T47D (cell line): ENCODE data around the gene TBC1D4.

Source experiments
- DNase-seq, 2 experiments: peaks; one replicate each; pipeline versions ENCODE4 v3.0.0 to v3.0.0-alpha.2; 2011 to 2012; ENCODE audit warnings: low read depth in 1 of 2, low spot score in 1 of 2
- JUND ChIP-seq: IDR thresholded peaks from 2 replicates; pipeline ENCODE4 v1.6.1; 2012; ENCODE audit warnings: low read depth
- in situ Hi-C: cut with HindIII; loops from 2 replicates; pipeline ENCODE4 v1.10.0; 2016; ENCODE audit warnings: low sequenced_read_pairs, low pct_unique_long_range_greater_than_20kb

The TBC1D4 gene

DNA sequence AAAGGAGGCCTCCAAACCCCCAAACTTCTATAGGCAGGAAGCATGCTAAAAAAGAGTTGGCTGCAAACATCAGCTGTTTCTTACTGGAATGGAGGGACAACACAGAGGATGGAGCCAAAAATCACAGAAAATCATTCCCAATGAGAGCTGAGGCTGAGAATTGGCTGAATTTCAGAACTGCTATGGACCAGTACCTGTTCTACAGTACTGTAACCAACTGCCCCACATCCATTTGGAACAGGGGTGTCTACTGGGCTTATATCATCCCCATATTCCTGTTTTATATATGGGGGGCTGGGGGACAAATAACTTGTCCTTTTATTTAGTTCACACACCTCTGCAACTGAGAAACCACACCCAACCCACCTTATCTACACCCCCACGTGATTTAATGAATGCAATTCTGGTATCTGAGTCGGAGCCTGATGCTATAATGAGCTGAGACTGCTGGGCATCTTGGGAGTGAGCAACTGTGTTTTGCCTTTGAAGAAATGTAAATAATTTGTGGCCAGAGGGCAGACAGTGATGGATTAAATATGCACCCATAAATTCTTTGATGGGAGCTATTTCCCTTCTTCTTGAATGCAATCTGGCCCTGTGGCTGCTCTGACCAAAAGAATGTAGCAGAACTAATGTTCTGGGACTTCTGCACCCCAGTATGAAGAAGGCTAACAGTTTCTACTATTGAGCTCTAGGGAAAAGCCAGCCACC lies 82.6 kb downstream of the TBC1D4 start:
- no peak for DNase-seq
- in situ Hi-C loops: no loop called here
- no peak for TF ChIP-seq JUND

DNA sequence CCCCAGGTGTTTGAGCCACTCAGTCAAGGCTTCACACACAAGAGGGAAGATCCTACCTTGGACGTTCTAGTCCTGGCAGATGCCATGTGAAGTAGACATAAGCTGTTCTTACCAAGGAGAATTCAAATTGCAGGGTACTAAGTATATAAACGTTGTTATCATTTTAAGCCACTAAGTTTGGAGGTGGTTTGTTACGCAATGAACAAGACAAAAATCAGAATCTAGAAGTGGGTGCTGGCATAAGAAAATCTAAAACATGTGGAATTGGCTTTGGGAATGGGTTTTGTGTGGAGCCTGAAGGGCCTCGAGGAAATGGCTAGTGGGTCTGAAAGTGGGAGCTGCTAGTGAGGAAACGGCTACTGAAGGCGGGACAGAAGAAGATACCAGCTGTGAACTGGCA lies 83.9 kb downstream of the TBC1D4 start:
- in situ Hi-C loops: no loop called here
- TF ChIP-seq JUND: no peak
- DNase-seq: no peak

DNA sequence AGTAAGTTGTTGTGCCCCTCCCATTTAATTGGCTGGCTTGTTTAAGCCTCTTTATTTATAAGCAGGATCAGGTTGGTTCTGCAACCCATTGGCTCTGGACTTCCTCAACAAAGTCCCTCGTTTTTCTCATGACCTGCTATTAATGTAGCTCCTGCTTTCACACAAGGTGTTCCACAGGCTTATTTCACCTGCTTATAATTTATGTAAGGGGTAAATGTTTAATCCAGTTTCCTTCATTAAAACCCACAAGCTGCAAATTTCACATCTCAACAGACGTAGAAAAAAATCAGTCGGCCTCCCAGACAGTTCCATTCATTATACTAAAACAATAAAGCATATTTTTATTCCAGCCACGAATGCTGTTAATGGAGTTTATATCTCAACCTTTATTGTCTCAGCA lies 86.1 kb downstream of the TBC1D4 start:
- in situ Hi-C loops: no loop called here
- DNase-seq: no peak
- no peak for TF ChIP-seq JUND

DNA sequence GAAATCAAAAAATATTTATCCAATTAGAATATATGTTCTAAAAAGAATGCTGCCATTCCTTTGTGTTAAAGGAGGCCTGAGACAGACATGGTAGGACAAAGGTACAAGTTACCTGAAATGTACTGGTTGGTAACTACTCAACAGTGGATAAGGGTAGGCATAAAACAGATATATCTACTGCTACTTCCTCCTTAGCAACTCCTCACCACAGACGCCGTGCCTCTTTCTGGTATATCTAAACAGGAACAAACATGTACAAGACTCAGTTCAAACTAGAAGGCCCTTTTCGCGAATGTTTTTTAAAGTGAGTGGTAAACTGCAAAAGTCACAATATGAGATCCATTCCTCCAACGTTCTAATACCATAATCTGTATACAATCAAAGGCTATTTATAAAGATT lies 86.9 kb downstream of the TBC1D4 start:
- in situ Hi-C loops: no loop called here
- DNase-seq: no peak
- no peak for TF ChIP-seq JUND

DNA sequence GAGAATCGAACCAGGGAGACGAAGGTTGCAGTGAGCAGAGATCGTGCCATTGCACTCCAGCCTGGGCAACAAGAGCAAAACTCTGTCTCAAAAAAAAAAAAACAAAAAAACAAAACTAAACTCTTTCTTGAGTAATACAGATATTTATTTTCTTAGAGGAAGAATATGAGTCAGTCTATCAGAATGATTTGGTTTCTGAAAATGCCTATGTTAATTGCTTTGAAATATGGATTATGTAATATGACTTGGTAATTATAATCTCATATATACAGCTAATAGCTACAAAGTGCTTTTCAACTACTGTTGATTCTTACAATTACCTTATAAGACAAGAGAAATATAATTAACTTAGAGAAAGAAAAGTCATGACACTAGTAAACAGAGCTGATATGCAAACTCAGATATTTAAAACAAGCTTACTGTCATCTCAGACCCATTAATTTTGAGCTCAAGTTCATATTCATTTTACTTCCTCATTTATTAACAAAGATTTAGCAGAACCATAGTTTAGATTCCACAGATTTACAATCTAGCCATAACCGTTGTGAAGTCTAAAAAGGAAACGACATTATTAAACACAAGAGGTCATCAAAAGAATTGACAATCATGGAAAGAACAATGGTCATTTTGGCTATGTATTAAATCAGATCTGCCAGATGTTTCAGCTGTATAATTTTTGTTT lies 88.0 kb downstream of the TBC1D4 start:
- no peak for TF ChIP-seq JUND
- no peak for DNase-seq
- in situ Hi-C loops: no loop called here

DNA sequence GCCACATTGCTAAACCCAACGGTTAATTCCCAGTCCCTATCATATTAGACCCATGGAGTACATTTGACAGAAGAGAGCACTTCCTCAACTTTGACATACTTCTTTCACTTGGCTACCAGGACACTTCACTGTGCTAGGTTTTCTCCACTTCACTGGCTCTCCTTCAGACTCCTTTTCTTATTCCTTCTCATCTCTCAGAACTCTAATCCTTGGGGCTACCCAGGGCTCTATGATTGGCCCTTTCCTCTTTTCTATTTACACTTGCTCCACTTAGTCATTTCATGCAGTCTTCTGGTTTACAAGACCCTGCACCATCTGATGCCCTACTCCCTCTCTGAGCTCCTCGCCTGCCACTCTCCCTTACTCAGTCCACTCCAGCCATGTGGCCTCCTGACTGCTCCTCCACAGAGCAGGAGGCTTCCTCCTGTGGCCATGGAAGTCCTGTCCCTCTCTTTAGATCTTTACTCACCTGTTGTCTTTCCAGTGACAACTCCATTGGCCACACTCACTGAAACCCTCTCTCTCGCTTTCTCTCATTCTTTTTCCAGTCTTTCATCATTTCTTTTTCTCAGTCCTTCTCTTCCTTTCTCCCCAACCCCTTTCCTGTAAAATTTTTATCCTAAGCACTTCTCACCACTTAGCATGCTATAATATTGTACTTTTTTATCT lies 90.4 kb downstream of the TBC1D4 start:
- TF ChIP-seq JUND: no peak
- in situ Hi-C loops: no loop called here
- DNase-seq: no peak

DNA sequence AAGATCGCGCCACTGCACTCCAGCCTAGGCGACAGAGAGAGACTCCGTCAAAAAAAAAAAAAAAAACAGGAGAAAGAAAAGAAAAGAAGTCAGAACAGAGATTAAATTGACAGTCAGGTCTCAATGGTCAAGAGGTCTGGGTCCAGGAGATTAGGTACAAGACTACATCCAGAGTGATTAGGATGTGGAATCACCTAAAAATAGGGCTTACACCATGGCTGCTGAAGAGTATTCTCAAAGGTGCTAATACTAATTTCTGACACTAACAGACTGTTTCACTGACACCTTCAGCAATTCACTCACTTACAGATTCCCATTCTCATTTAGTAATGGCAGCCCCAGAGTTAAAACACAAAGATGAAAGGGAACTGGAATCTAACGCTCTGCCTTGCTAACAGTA lies 91.7 kb downstream of the TBC1D4 start:
- no peak for TF ChIP-seq JUND

DNA sequence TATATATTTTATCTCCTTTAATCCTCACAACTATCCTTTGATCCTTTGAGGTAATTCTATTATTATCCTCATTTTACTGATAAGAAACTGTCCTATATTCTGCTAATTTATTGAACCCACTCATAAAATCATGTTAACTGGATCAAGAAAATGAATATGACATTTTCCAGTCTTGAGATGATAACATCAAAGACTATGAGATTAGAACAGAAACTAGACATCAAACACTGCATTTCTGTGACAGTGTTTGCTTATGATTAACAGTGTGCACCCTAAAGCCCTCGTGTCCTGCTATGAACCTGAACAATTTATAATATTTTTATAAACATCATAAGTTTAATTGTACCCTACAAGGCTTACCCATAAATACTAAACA lies 96.3 kb downstream of the TBC1D4 start:
- in situ Hi-C loops: no loop called here
- no peak for DNase-seq
- TF ChIP-seq JUND: no peak

More for the DNA sequence above, 91.7 kb downstream of the TBC1D4 start:
- in situ Hi-C loops: no loop called here
- DNase-seq: no peak

DNA sequence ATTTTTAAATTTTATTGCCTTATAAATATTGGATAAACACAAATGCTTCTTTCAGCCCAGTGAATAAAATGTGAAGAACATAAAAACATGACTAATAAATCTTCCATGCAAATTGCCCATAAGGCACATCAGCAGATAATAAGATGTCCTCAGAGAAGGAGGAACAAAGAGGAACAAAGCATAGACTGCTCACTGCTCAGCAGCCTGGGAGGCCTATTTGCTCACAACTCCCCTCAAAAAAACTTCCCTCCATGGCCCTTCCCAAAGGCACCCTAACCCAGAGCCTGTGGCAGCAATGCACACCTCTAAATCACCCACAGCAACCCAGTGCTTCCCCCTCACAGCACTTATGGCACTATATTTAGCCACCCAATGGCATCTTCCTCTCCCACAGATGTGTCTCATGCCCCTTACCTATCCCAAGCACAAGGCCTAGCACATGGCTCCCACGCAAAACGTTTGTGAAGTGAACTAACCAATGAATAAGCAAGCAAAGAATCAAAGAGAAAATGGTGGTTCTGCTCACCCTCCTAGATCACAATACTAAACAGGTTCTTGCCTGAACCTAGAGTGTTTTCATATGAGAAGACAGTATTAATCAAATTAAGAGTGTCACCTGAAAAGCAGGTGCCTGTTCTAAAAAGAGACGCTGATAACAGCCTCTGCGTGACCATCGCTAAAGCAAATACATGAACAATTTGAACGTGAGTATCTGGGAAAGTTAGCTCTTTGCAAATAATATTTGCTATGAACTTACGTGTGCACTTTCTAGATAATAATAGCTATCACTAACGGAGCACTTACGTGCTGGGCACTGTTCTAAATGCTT lies 96.9 kb downstream of the TBC1D4 start:
- TF ChIP-seq JUND: no peak
- in situ Hi-C loops: no loop called here
- no peak for DNase-seq

DNA sequence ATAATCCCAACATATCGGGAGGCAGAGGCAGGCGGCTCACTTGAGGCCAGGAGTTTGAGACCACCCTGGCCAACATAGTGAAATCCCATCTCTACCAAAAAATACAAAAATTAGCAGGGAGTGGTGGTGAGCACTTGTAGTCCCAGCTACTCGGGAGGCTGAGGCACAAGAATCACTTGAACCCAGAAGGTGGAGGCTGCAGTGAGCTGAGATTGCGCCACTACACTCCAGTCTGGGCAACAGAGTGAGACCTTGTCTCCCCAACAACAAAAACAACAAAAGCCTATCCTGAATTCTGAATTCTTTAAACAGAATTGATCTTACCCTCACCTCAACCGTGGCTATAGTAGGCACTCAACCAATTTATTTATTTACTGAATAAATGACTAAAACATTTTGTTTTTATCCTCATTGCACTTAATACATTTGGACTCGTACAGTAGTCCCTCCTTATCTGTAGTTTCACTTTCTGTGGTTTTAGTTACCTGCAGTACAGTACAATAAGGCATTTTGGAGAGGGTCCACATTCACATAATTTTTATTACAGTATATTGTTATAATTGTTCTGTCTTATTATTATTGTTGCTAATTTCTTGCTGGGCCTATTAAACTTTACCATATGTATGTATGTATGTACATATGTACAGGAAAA lies 98.8 kb downstream of the TBC1D4 start:
- in situ Hi-C loops: no loop called here
- no peak for TF ChIP-seq JUND
- DNase-seq: no peak

DNA sequence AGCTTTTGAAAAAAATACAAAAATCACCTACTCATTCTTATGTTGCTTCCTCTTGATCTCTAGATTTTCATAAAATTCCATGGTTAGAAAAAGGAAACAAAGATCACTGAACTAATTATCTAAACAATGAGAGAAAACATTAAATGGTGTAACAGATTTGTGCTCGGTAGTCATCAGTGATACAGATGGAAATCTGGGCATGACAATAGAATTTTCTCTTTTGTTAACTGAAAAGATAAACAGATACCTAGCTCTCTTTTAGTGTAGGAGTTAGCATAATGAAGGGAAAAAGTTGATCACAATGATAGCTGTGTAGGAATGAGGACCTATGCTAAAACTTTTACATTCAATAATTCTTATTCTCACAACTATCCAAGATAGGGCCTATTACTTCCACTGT lies 103.7 kb downstream of the TBC1D4 start:
- DNase-seq: no peak
- in situ Hi-C loops: no loop called here
- no peak for TF ChIP-seq JUND

DNA sequence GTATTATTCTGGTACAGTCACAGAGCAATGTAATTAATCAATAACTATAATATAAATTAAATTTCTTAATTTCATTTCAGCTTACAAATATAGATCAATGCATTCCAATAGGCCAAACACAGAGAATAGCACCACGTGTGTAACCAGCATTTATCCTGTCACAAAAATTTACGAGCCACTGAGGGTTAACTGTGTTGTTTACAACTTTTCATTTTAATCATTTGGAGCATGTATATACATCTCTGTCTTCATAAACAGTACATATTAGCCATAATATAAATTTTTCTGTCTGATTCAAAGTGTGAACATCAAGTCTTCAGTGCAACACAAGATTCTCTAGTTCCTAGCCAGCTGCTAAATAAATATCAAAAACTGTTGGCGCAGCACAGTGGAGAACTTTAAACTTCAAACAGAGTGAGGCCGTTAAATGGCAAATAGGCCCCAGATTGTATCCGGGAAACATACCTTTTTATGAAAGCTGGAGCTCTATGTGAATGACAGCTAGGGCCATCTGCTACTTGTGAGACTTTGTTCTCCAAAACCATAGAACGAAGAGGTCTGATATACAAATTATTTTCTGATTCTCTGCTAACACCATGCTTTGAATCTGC lies 105.1 kb downstream of the TBC1D4 start:
- in situ Hi-C loops: no loop called here

More for the DNA sequence above, 105.1 kb downstream of the TBC1D4 start:
- no peak for TF ChIP-seq JUND
- no peak for DNase-seq
